Liver (tissue), 9 donors: ENCODE measurements around the gene PCDH9. TPM values are rescaled to one million over a fixed set of nuclear protein-coding genes. Genes with fewer than 3 reads are reported as not detected.

Source experiments
- DNase-seq: peaks from one replicate; pipeline ENCODE4 v3.0.0-alpha.2; 2017; ENCODE audit warnings: low spot score
- H3K27ac ChIP-seq, 2 donors: one replicate each; pipeline ENCODE4 v1.7.0; 2013; ENCODE audit warnings: inconsistent platforms in 2 of 2, low read length in 2 of 2, control low read depth in 1 of 2, low read depth in 1 of 2, mild to moderate bottlenecking in 1 of 2
- H3K27me3 ChIP-seq, 4 donors: one replicate each; pipeline versions ENCODE4 v1.6.1 to v1.7.0; 2013; ENCODE audit warnings: low read length in 3 of 4, inconsistent platforms in 1 of 4, mild to moderate bottlenecking in 1 of 4, moderate library complexity in 1 of 4; ENCODE audit not compliant: control insufficient read depth in 4 of 4, insufficient read depth in 4 of 4
- H3K36me3 ChIP-seq, 4 donors: one replicate each; pipeline versions ENCODE4 v1.6.1 to v1.7.0; 2013; ENCODE audit warnings: low read length in 3 of 4, mild to moderate bottlenecking in 3 of 4, low read depth in 1 of 4, moderate library complexity in 1 of 4; ENCODE audit not compliant: control insufficient read depth in 4 of 4, insufficient read depth in 3 of 4
- H3K4me1 ChIP-seq, 4 donors: one replicate each; pipeline versions ENCODE4 v1.6.1 to v1.7.0; 2013; ENCODE audit warnings: low read length in 3 of 4, mild to moderate bottlenecking in 3 of 4, moderate library complexity in 1 of 4; ENCODE audit not compliant: control insufficient read depth in 4 of 4, insufficient read depth in 4 of 4
- H3K4me3 ChIP-seq, 3 donors: one replicate each; pipeline versions ENCODE4 v1.6.1 to v1.7.0; 2013; ENCODE audit warnings: low read length in 3 of 3, control low read depth in 1 of 3, low read depth in 1 of 3, mild to moderate bottlenecking in 1 of 3
- H3K9ac ChIP-seq, 2 donors: one replicate each; pipeline ENCODE4 v1.7.0; 2013; ENCODE audit warnings: low read length in 2 of 2, mild to moderate bottlenecking in 2 of 2, moderate library complexity in 2 of 2, control low read depth in 1 of 2, low read depth in 1 of 2
- H3K9me3 ChIP-seq, 4 donors: one replicate each; pipeline versions ENCODE4 v1.6.1 to v1.7.0; 2013; ENCODE audit warnings: low read length in 3 of 4; ENCODE audit not compliant: control insufficient read depth in 4 of 4
- FOXA1 ChIP-seq: IDR thresholded peaks from 2 replicates; pipeline ENCODE4 v1.6.1; 2016; ENCODE audit warnings: antibody characterized with exemption
- GABPA ChIP-seq, 2 donors: IDR thresholded peaks in 1 of 2; conservative IDR thresholded peaks in 1 of 2; 2 replicates each; pipeline ENCODE4 v1.6.1; 2016; ENCODE audit warnings: antibody characterized with exemption in 2 of 2, mild to moderate bottlenecking in 1 of 2, moderate library complexity in 1 of 2
- HNF4A ChIP-seq, 2 donors: conservative IDR thresholded peaks; 2 replicates each; pipeline ENCODE4 v1.6.1; 2016; ENCODE audit warnings: antibody characterized with exemption in 2 of 2, mild to moderate bottlenecking in 2 of 2
- HNF4G ChIP-seq: IDR thresholded peaks from 2 replicates; pipeline ENCODE4 v1.6.1; 2016; ENCODE audit warnings: antibody characterized with exemption
- JUND ChIP-seq, 2 donors: IDR thresholded peaks; 2 replicates each; pipeline ENCODE4 v1.6.1; 2016; ENCODE audit warnings: antibody characterized with exemption in 2 of 2
- RAD21 ChIP-seq, 2 donors: IDR thresholded peaks; 2 replicates each; pipeline ENCODE4 v1.6.1; 2016; ENCODE audit warnings: antibody characterized with exemption in 2 of 2, mild to moderate bottlenecking in 2 of 2
- RXRA ChIP-seq, 2 donors: IDR thresholded peaks; 2 replicates each; pipeline ENCODE4 v1.6.1; 2017 to 2018; ENCODE audit warnings: antibody characterized with exemption in 2 of 2, mild to moderate bottlenecking in 1 of 2
- YY1 ChIP-seq: IDR thresholded peaks from 2 replicates; pipeline ENCODE4 v1.6.1; 2016; ENCODE audit warnings: antibody characterized with exemption, mild to moderate bottlenecking
- WGBS: extraction: QIAGEN DNeasy Blood & Tissue Kit; methylation state at CpG from one replicate; pipeline ENCODE4 v1.1.7; 2013; 5-methylcytosine and 5-hydroxymethylcytosine counted together
- polyA plus RNA-seq, 2 donors: library from polyadenylated mRNA; stranded (reverse) in 1 of 2; unstranded in 1 of 2; fragments of 200-250 nt in 1 of 2; fragments of >200 nt in 1 of 2; fragmentation: Nextera tagmentation in 1 of 2; extraction: Ambion mirVana in 1 of 2; gene quantifications; one replicate each; pipeline versions ENCODE4 v1.2.1 to v1.2.3, GENCODE V29; 2013 to 2015
- total RNA-seq, 2 donors: library from RNA; depleted of rRNA; stranded (reverse); fragments of >200 nt; gene quantifications; one replicate each; pipeline ENCODE4 v1.2.3, GENCODE V29; 2014
- TF ChIP-seq, protein P1 (sequence below): IDR thresholded peaks from 2 replicates; pipeline ENCODE4 v1.6.1; 2016; ENCODE audit warnings: antibody characterized with exemption
- TF ChIP-seq, protein P2 (sequence below): fragments of 150-350 bp; IDR thresholded peaks from 2 replicates; pipeline ENCODE4 v1.5.1; 2017; ENCODE audit warnings: improper control_type of control experiment, low read depth, low read length; ENCODE audit not compliant: missing input control
- TF ChIP-seq, protein P3 (sequence below): IDR thresholded peaks from 2 replicates; pipeline ENCODE4 v1.6.1; 2016; ENCODE audit warnings: antibody characterized with exemption, mild to moderate bottlenecking
- donor health status: healthy.
- donor health status: healthy.
- donor health status: healthy.
- donor health status: healthy.
- donor health status: healthy.

Gene PCDH9
- total and polyA plus RNA-seq, 4 donors = 0.90 to 4.0 (median 2.2) TPM

DNA sequence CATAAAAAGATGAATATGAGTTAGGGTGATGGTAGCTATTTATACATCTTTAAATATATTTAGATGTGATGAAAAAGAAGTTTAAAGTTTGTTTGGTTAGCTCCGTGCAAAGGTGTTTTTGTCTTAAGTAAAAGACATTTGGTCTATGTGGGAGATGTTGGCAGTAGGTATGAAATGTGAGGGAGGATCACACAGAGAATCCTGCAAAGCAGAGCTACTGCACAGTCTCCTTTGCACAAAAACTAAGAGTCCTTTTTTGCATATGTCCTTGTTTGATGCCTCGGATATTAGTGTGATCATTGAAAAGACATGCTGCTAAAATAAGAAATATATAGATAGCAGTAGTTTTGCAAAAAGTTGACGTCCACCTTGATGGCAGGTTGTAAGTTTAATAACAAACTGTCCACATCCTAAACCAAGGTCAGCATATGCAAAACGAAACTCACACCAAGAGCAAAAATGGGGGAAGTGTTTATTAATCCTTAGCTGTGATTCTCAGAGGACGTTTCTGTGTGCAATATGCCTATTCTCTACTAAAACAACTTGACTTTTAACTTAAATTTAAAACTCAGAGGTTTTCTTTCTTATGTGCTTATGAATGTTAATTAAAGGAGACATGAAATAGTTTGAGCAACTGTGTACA is 870.1 kb downstream of the PCDH9 start:
- no peak for TF ChIP-seq HNF4G
- TF ChIP-seq, protein P1, sequence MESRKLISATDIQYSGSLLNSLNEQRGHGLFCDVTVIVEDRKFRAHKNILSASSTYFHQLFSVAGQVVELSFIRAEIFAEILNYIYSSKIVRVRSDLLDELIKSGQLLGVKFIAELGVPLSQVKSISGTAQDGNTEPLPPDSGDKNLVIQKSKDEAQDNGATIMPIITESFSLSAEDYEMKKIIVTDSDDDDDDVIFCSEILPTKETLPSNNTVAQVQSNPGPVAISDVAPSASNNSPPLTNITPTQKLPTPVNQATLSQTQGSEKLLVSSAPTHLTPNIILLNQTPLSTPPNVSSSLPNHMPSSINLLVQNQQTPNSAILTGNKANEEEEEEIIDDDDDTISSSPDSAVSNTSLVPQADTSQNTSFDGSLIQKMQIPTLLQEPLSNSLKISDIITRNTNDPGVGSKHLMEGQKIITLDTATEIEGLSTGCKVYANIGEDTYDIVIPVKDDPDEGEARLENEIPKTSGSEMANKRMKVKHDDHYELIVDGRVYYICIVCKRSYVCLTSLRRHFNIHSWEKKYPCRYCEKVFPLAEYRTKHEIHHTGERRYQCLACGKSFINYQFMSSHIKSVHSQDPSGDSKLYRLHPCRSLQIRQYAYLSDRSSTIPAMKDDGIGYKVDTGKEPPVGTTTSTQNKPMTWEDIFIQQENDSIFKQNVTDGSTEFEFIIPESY = no peak
- TF ChIP-seq, protein P2, sequence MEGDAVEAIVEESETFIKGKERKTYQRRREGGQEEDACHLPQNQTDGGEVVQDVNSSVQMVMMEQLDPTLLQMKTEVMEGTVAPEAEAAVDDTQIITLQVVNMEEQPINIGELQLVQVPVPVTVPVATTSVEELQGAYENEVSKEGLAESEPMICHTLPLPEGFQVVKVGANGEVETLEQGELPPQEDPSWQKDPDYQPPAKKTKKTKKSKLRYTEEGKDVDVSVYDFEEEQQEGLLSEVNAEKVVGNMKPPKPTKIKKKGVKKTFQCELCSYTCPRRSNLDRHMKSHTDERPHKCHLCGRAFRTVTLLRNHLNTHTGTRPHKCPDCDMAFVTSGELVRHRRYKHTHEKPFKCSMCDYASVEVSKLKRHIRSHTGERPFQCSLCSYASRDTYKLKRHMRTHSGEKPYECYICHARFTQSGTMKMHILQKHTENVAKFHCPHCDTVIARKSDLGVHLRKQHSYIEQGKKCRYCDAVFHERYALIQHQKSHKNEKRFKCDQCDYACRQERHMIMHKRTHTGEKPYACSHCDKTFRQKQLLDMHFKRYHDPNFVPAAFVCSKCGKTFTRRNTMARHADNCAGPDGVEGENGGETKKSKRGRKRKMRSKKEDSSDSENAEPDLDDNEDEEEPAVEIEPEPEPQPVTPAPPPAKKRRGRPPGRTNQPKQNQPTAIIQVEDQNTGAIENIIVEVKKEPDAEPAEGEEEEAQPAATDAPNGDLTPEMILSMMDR = no peak
- Histone ChIP-seq H3K36me3 (no peaks in the 10 kb centered on the region), H3K9me3 (no peaks in the 10 kb centered on the region), H3K4me1 (no peaks in the 10 kb centered on the region), H3K4me3 (no peak overlapping the region), H3K27ac (no peak overlapping the region), H3K9ac (no peak overlapping the region), H3K27me3 (no peaks in the 10 kb centered on the region)
- DNase-seq = no peak
- 62% methylated on average over 5 of the region's 5 CpGs for WGBS

DNA sequence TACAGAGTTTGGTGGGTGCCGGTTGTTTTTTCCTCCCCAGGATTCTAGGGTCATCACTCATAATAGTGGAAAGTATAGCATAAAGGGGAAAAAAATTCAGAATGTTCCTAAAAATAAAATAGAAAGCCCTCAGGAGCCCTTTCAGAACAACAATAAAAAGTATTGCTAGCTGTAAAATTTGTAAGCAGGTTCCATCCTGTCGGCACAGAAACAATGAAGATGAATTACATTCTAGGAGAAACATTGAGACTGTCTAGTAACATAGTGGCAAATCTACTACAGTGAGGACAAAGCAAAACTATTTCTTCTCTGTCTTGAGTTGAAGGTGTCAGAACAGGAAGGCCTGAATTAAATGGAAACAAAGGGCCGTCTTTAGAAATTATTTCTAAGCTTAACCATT is 870.7 kb downstream of the PCDH9 start:
- H3K9ac ChIP-seq = no peak overlapping the region

More for the DNA sequence above, 870.7 kb downstream of the PCDH9 start:
- no peaks in the 10 kb centered on the region for H3K27me3 ChIP-seq
- 80% methylated on average over 3 of the region's 3 CpGs for WGBS
- H3K4me3 ChIP-seq = no peak overlapping the region
- no peaks in the 10 kb centered on the region for H3K9me3 ChIP-seq
- no peaks in the 10 kb centered on the region for H3K36me3 ChIP-seq
- no peak for DNase-seq
- H3K27ac ChIP-seq = no peak overlapping the region
- H3K4me1 ChIP-seq = no peaks in the 10 kb centered on the region
- TF ChIP-seq, protein P3, sequence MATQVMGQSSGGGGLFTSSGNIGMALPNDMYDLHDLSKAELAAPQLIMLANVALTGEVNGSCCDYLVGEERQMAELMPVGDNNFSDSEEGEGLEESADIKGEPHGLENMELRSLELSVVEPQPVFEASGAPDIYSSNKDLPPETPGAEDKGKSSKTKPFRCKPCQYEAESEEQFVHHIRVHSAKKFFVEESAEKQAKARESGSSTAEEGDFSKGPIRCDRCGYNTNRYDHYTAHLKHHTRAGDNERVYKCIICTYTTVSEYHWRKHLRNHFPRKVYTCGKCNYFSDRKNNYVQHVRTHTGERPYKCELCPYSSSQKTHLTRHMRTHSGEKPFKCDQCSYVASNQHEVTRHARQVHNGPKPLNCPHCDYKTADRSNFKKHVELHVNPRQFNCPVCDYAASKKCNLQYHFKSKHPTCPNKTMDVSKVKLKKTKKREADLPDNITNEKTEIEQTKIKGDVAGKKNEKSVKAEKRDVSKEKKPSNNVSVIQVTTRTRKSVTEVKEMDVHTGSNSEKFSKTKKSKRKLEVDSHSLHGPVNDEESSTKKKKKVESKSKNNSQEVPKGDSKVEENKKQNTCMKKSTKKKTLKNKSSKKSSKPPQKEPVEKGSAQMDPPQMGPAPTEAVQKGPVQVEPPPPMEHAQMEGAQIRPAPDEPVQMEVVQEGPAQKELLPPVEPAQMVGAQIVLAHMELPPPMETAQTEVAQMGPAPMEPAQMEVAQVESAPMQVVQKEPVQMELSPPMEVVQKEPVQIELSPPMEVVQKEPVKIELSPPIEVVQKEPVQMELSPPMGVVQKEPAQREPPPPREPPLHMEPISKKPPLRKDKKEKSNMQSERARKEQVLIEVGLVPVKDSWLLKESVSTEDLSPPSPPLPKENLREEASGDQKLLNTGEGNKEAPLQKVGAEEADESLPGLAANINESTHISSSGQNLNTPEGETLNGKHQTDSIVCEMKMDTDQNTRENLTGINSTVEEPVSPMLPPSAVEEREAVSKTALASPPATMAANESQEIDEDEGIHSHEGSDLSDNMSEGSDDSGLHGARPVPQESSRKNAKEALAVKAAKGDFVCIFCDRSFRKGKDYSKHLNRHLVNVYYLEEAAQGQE = no peak
- TF ChIP-seq FOXA1 (no peak), YY1 (no peak), RAD21 (IDR thresholded peaks at IDR 0.05) (no peak), JUND (IDR thresholded peaks at IDR 0.05) (no peak), HNF4A (conservative IDR thresholded peaks at IDR 0.05) (no peak), RXRA (IDR thresholded peaks at IDR 0.05) (no peak), GABPA (IDR thresholded peaks at IDR 0.05 in 1 of 2, conservative IDR thresholded peaks at IDR 0.05 in 1 of 2) (no peak)
- TF ChIP-seq, protein P2 = no peak
- TF ChIP-seq, protein P1 = no peak
